Stimulated activated CD8-positive, alpha-beta memory T cell treated with anti-CD3 and anti-CD28 coated beads, Interleukin-15, amount 100 ng/mL, for 48 hours (primary cell): ENCODE data around the gene SANBR.

ENCODE experiments used
- DNase-seq, 2 donors: peaks; one replicate each; pipeline ENCODE4 v3.0.0-alpha.2; 2020; ENCODE audit warnings: low read depth in 2 of 2

SANBR gene

DNA sequence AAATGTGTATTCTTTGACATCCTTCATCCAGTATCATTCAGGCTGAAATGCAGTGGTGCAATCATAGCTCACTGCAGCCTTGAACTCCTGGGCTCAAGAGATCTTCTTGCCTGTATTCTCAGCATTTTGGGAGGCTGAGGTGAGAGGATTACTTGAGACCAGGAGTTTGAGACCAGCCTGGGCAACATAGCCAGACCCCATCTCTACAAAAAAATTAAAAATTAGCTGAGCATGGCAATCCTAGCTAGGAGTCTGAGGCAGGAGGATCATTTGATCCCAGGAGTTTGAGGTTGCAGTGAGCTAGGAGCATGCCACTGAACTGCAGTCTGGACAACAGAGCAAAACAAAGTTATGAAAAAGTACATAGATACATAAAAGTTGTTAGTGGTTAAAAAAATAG, 24.1 kb downstream of the SANBR start:
- no peak for DNase-seq

DNA sequence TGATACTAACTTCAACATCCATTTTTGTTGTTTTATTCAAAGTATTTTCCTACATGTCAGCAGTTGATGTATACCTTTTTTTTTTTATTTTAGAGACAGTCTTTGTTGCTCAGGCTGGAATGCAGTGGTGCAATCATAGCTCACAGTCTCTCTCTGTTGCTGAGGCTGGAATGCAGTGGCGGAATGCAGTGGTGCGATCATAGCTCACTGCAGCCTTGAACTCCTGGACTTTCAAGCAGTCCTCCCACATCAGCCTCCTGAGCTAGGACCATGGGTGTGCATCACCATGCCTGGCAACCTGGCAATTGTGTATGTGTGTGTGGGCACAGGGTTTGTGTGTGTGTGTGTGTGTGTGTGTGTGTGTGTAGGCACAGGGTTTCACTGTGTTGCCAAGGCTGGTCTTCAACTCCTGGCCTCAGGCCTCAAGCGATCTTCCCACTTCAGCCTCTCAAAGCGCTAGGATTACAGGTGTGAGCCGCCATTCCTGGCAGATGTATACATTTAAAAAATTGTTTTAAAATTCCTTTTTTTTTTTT, 24.8 kb downstream of the SANBR start:
- no peak for DNase-seq

DNA sequence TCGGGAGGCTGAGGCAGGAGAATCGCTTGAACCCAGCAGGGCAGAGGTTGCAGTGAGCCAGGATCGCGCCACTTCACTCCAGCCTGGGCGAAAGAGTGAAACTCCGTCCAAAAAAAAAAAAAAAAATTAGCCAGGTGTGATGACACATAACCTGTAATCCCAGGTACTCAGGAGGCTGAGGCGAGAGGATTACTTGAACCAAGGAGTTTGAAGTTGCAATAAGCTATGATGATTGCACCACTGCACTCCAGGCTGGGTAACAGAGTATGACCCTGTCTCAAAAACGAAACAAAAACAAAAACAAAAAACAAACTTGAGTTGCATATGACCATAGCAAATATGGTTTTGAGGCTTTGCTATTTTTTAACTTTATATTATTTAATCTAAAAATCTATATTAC, 25.8 kb downstream of the SANBR start:
- no peak for DNase-seq

DNA sequence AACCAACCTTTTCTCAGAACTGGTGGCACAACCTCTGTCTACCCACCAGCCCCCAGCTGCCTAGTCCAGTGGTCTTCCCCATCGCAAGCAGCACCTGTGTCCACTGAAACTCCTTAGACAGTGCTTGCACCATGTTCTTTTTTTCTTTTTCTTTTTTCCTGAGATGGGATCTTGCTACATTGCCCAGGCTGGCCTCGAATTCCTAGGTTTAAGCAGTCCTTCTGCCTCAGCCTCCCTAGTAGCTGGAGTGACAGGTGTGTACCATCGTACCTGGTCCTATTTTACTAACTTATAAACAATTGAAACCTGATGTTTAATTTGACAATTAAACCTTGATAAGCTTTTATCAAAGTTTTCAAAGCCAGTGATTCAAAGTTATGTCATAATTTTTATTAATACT, 30.8 kb downstream of the SANBR start:
- no peak for DNase-seq

DNA sequence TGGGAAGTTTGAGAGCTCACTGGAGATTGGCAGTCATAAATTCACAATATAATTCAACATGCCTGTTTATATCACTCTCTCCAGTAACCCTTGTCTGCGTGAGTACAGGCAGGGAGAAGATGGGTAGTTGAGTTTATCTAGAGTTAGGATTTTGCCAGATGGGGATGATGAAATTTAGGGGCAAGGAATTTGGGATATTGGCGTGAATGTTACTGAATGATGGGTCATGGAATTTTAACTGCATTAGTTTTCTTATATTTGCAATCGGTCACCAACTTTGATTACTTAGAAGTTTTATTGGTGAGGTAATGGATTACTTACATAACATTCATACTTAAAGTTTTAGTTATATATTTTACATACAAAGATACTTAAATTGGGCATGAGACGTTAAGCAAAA, 35.1 kb downstream of the SANBR start:
- no peak for DNase-seq

DNA sequence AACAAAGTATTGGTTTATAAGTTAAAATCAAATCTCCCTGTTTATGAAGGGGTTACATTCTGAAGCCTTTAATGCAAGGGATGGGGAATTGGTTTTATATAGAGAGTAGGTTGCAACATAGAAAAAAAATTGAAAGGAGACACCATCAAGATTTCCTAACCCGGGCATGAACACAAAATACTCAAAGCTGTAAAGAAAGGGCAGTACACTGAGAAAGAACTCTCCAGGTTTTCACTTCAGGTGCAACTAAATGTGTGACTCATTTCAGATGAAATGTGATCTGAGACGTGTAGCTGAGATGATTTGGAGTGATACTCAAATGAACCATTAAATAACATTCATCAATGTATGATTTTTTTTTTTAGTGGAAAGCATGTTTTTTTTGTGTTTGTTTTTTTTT, 43.6 kb downstream of the SANBR start:
- no peak for DNase-seq

DNA sequence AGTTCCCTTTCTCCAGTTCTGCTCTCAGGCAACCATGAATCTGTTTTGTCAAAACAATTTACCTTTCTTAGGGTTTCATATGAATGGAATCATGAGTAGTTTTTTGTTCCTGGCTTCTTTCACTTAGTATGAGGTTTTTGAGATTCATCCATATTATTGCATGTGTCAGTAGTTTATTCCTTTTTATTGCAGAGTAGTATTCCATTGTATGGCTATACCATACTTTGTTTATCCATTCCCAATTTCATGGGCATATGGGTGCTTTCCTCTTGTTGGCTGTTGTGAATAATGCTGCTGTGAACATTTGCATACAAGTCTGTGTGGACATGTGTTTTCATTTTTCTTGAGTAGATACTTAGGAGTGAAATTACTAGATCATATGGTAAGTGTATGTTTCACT, 46.0 kb downstream of the SANBR start:
- DNase-seq, result no peak

DNA sequence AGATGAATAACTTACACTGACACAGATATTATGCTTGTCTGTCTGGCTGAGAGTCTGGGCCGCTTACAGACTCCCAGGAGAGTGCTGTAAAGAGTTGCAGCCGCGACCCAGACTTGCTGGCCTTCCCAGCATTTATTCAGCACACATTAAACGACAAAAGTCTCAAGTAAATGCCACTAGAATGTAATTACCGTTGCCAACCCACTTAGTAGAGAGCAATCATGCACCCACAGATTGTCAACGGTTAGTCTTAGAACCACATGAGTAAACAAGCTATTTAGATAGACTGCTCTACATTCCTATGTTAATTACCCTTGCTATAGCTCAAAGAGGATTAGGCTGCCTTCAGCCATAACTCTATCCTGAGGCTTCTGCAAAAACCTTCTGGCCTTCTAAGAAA, 48.5 kb downstream of the SANBR start:
- DNase-seq, result no peak
